MCF 10A (cell line): ENCODE results near the gene TINAG. TPM values are rescaled to one million over a fixed set of nuclear protein-coding genes. Genes with fewer than 3 reads are reported as not detected.

Experiments used
- BruUV-seq: library from RNA; stranded (reverse); fragments of 400-500 nt; replicated peaks from 2 replicates; lab custom pipeline; 2021; lab: Mats Ljungman, UMichigan
- CTCF ChIA-PET: fragments of 300-600 bp; sonication (Branson Sonifier 250); formaldehyde crosslinking; extraction: SDS; loops from one replicate; lab custom pipeline; 2021; ENCODE audit warnings: antibody characterized with exemption, inconsistent platforms; lab: Yijun Ruan, JAX
- POLR2A ChIA-PET: fragments of 300-600, 350-650 bp; sonication (Branson Sonifier 250); formaldehyde crosslinking; extraction: SDS; loops from one replicate; lab custom pipeline; 2020; ENCODE audit warnings: antibody characterized with exemption, inconsistent platforms; lab: Yijun Ruan, JAX
- DNase-seq: peaks from one replicate; pipeline ENCODE4 v3.0.0-alpha.2; 2018; ENCODE audit not compliant: unreplicated experiment
- H3K27ac Mint-ChIP-seq: one replicate; pipeline ENCODE4 v1.8.0; 2022; ENCODE audit warnings: mild to moderate bottlenecking, low read depth, mixed read lengths; ENCODE audit not compliant: unreplicated experiment
- H3K27me3 Mint-ChIP-seq: one replicate; pipeline ENCODE4 v1.8.0; 2022; ENCODE audit warnings: mixed read lengths; ENCODE audit not compliant: insufficient read depth, unreplicated experiment
- H3K36me3 Mint-ChIP-seq: one replicate; pipeline ENCODE4 v1.8.0; 2022; ENCODE audit warnings: mild to moderate bottlenecking, moderate library complexity, mixed read lengths; ENCODE audit not compliant: insufficient read depth, unreplicated experiment
- H3K4me1 Mint-ChIP-seq: one replicate; pipeline ENCODE4 v1.8.0; 2022; ENCODE audit warnings: mixed read lengths; ENCODE audit not compliant: insufficient read depth, unreplicated experiment
- H3K4me3 Mint-ChIP-seq: one replicate; pipeline ENCODE4 v1.8.0; 2022; ENCODE audit warnings: mild to moderate bottlenecking, moderate library complexity, mixed read lengths; ENCODE audit not compliant: unreplicated experiment
- H3K9me3 Mint-ChIP-seq: one replicate; pipeline ENCODE4 v1.8.0; 2022; ENCODE audit warnings: mixed read lengths; ENCODE audit not compliant: unreplicated experiment
- intact Hi-C: fragments of 100-400 bp; cut with micrococcal nuclease; formaldehyde crosslinking; loops from 2 replicates; pipeline ENCODE4 v1.14.1; 2022
- total RNA-seq: library from RNA; stranded (reverse); gene quantifications from 2 replicates; pipeline ENCODE4 v1.2.3, GENCODE V29; 2022
- TF ChIP-seq, protein P1 (sequence below): fragments of 200-600 bp; IDR thresholded peaks from one replicate; pipeline ENCODE4 v1.8.0; 2022; ENCODE audit warnings: antibody characterized with exemption, mild to moderate bottlenecking; ENCODE audit not compliant: unreplicated experiment

TINAG gene
- total RNA-seq, 1 experiment from 2014 or later = not detected

- H3K27ac Mint-ChIP-seq = no peak overlapping the region
- no peaks in the 10 kb centered on the region for H3K27me3 Mint-ChIP-seq
- intact Hi-C loops = no loop called here
- BruUV-seq = no TSS peak
- peaks cover 6% of the 10 kb centered on the region for H3K4me1 Mint-ChIP-seq
- H3K9me3 Mint-ChIP-seq = no peaks in the 10 kb centered on the region
- ChIA-PET POLR2A (interaction anchor here (0.6 kb wide), 2 partner anchors 28 to 141 kb away, joined by 3 read pairs; no protein-coding TSS in a partner anchor), CTCF (interaction anchor here (0.9 kb wide), 1 partner anchor 9 kb away, joined by 3 read pairs; no protein-coding TSS in a partner anchor)
- no peak for DNase-seq
- H3K4me3 Mint-ChIP-seq = no peak overlapping the region
- TF ChIP-seq, protein P1, sequence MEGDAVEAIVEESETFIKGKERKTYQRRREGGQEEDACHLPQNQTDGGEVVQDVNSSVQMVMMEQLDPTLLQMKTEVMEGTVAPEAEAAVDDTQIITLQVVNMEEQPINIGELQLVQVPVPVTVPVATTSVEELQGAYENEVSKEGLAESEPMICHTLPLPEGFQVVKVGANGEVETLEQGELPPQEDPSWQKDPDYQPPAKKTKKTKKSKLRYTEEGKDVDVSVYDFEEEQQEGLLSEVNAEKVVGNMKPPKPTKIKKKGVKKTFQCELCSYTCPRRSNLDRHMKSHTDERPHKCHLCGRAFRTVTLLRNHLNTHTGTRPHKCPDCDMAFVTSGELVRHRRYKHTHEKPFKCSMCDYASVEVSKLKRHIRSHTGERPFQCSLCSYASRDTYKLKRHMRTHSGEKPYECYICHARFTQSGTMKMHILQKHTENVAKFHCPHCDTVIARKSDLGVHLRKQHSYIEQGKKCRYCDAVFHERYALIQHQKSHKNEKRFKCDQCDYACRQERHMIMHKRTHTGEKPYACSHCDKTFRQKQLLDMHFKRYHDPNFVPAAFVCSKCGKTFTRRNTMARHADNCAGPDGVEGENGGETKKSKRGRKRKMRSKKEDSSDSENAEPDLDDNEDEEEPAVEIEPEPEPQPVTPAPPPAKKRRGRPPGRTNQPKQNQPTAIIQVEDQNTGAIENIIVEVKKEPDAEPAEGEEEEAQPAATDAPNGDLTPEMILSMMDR = no peak
- H3K36me3 Mint-ChIP-seq = no peaks in the 10 kb centered on the region
Measured at GRCh38 chr6:54428431-54428830, 120.2 kb downstream of the TINAG start.

GRCh38 chr6:54431466-54431865, 123.2 kb downstream of the TINAG start:
- POLR2A ChIA-PET = no interaction called here
- Mint-ChIP-seq H3K9me3 (no peaks in the 10 kb centered on the region), H3K27me3 (no peaks in the 10 kb centered on the region), H3K4me1 (peaks cover 6% of the 10 kb centered on the region), H3K27ac (no peak overlapping the region), H3K4me3 (no peak overlapping the region), H3K36me3 (no peaks in the 10 kb centered on the region)
- no TSS peak for BruUV-seq
- CTCF ChIA-PET = no interaction called here
- TF ChIP-seq, protein P1 = no peak
- intact Hi-C loops = no loop called here
- DNase-seq = no peak

Other genes with a start within 250 kb of the TINAG start
- gene MLIP, start 197.0 kb upstream of the TINAG start, total RNA-seq = 0.61 TPM in 1 of 2 replicates, not detected in the other